Pancreas (tissue), 10 donors: ENCODE data around the gene ARSK. TPM values are rescaled to one million over a fixed set of nuclear protein-coding genes. Genes with fewer than 3 reads are reported as not detected.

Experiments used
- ATAC-seq, 4 donors: fragments of 200-7000 bp; cut with Tn5 transposase; one replicate each; pipeline versions ENCODE4 v1.8.0 to v1.9.1; 2020; ENCODE audit warnings: mild to moderate bottlenecking in 4 of 4, moderate library complexity in 4 of 4
- DNase-seq, 6 donors: peaks; one replicate each; pipeline ENCODE4 v3.0.0-alpha.2; 2020
- FAIRE-seq: peaks from 2 replicates; lab custom pipeline; 2012; peaks lifted over from hg19 to GRCh38; lab: Jason Lieb, UNC
- H3K27ac ChIP-seq, 4 donors: fragments of 200-600 bp; sonication (generic); 1 replicate in 3 of 4; 2 replicates in 1 of 4; pipeline versions ENCODE4 v1.5.0 to v1.8.0; 2020
- H3K27me3 ChIP-seq, 4 donors: fragments of 200-600 bp; one replicate each; pipeline ENCODE4 v1.8.0; 2021
- H3K36me3 ChIP-seq, 3 donors: fragments of 200-600 bp; sonication (generic) in 1 of 3; one replicate each; pipeline versions ENCODE4 v1.5.0 to v1.8.0; 2020 to 2021
- H3K4me1 ChIP-seq, 3 donors: fragments of 200-600 bp; one replicate each; pipeline ENCODE4 v1.8.0; 2021
- H3K4me3 ChIP-seq, 4 donors: fragments of 200-600 bp; sonication (generic) in 2 of 4; one replicate each; pipeline versions ENCODE4 v1.5.0 to v1.8.0; 2020 to 2021
- H3K9me3 ChIP-seq, 4 donors: fragments of 200-600 bp; one replicate each; pipeline ENCODE4 v1.8.0; 2021
- WGBS, 2 donors: extraction: QIAGEN DNeasy Blood & Tissue Kit; methylation state at CpG; one replicate each; pipeline ENCODE4 v1.1.7; 2013; 5-methylcytosine and 5-hydroxymethylcytosine counted together
- intact Hi-C, 3 donors: fragments of 100-400 bp; cut with DNase I; formaldehyde crosslinking; loops; one replicate each; pipeline versions ENCODE4 v1.11.1 to v1.14.2; 2022
- polyA plus RNA-seq, 2 donors: library from polyadenylated mRNA; stranded (reverse); fragments of 200-250 nt; gene quantifications; one replicate each; pipeline ENCODE4 v1.2.3, GENCODE V29; 2013
- total RNA-seq, 6 donors: library from RNA; stranded (reverse); fragmentation: NEBNext Ultra II Directional in 4 of 6; extraction: Animal tissue kit (Norgen Biotek cat#: 25700) in 4 of 6; gene quantifications; one replicate each; pipeline versions ENCODE4 v1.2.1 to v1.2.4, GENCODE V29; 2021 to 2023
- TF ChIP-seq, protein P1 (sequence below), 4 donors: fragments of 200-600 bp; sonication (generic) in 3 of 4; IDR thresholded peaks; one replicate each; pipeline versions ENCODE4 v1.5.0 to v1.8.0; 2021; ENCODE audit warnings: antibody characterized with exemption in 4 of 4
- donor health status: healthy with polysubstance abuse.
- donor health status: DM: no; HTN: no; CAD: no; lungs with moderate emphysema.
- donor health status: DM: no; HTN: no; CAD: no.
- donor health status: control.
- donor health status: control.
- donor health status: Bipolar disorder and iron deficiency.
- donor health status: DM: yes; HTN: yes; CAD: no.
- donor health status: DM: no; HTN: no; CAD: no.
- donor health status: DM: no; HTN: no; CAD: no.
- donor health status: DM: yes; HTN: yes; CAD: no.

Gene ARSK
- total and polyA plus RNA-seq, 8 donors = 1.3 to 3.9 (median 3.2) TPM

DNA sequence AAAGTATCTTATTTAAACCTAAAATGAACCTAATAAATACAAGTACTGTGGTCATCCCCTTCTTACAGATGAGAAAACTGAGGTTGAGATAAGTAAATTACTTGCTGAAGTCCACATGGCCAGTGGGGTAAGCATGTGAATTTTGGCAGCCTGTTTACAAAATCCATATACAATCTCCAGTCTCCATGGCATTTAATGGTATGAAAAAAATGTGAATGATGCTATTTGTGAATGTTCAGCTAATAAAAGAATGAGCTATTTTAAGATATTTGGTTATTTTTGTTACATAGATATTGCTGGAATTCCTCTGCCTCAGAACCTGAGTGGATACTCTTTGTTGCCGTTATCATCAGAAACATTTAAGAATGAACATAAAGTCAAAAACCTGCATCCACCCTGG is 45.7 kb downstream of the ARSK start:
- ATAC-seq = no peak

DNA sequence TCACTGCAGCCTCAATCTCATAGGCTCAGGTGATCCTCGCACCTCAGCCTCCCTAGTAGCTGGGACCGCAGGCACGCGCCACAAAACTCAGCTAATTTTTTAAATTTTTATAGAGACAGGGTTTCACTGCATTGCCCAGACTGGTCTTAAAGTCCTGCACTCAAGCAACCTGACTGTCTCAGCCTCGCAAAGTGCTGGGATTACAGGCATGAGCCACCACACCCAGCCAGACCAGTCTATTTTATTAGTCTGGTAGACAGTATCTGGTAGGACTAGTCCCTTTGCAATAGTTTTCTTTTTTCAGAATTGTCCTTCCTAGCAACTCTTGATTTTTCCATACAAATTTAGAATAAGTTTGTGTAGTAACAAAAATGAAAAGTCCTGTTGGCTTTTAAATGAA is 50.9 kb downstream of the ARSK start:
- no peaks in the 10 kb centered on the region for H3K4me1 ChIP-seq
- 98 to 99% methylated on average over 5 of the region's 5 CpGs for WGBS, 2 donors
- H3K27me3 ChIP-seq = no peaks in the 10 kb centered on the region
- intact Hi-C loops = no loop called here
- no peak overlapping the region for H3K27ac ChIP-seq
- TF ChIP-seq, protein P1, sequence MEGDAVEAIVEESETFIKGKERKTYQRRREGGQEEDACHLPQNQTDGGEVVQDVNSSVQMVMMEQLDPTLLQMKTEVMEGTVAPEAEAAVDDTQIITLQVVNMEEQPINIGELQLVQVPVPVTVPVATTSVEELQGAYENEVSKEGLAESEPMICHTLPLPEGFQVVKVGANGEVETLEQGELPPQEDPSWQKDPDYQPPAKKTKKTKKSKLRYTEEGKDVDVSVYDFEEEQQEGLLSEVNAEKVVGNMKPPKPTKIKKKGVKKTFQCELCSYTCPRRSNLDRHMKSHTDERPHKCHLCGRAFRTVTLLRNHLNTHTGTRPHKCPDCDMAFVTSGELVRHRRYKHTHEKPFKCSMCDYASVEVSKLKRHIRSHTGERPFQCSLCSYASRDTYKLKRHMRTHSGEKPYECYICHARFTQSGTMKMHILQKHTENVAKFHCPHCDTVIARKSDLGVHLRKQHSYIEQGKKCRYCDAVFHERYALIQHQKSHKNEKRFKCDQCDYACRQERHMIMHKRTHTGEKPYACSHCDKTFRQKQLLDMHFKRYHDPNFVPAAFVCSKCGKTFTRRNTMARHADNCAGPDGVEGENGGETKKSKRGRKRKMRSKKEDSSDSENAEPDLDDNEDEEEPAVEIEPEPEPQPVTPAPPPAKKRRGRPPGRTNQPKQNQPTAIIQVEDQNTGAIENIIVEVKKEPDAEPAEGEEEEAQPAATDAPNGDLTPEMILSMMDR (IDR thresholded peaks at IDR 0.05) = no peak
- FAIRE-seq (no peak), DNase-seq (no peak), ATAC-seq (no peak)
- H3K9me3 ChIP-seq = no peaks in the 10 kb centered on the region
- H3K4me3 ChIP-seq = no peak overlapping the region
- H3K36me3 ChIP-seq = no peaks in the 10 kb centered on the region

More for the DNA sequence above, 45.7 kb downstream of the ARSK start:
- Histone ChIP-seq H3K36me3 (no peaks in the 10 kb centered on the region), H3K9me3 (no peaks in the 10 kb centered on the region), H3K27ac (no peak overlapping the region), H3K27me3 (no peaks in the 10 kb centered on the region), H3K4me3 (no peak overlapping the region), H3K4me1 (no peaks in the 10 kb centered on the region)
- TF ChIP-seq, protein P1 (IDR thresholded peaks at IDR 0.05) = no peak
- WGBS, 2 donors = 94 to 100% methylated on average over 1 of the region's 1 CpG
- intact Hi-C loops = no loop called here
- FAIRE-seq (no peak), DNase-seq (no peak)

DNA sequence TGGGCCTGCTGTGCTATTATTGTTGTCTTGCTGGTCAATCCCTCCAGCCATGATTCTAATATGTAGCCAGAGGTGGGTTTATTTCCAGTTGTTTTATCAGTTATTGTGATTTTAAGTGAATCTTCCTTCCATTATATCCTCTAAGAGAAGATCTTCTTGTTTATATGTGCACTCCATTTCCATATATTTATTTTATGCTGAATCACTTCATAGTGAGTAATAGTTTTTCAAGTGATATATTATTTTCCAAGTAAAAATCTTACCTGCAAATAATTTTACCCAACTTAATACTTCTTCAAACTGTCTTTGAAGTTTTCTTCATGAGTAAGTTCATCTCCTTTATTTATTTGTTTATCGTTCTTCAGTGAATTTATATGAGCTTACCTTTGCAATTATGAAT is 51.5 kb downstream of the ARSK start:
- Histone ChIP-seq H3K9me3 (no peaks in the 10 kb centered on the region), H3K4me1 (no peaks in the 10 kb centered on the region), H3K27ac (no peak overlapping the region), H3K4me3 (no peak overlapping the region), H3K36me3 (no peaks in the 10 kb centered on the region), H3K27me3 (no peaks in the 10 kb centered on the region)
- 93 to 98% methylated on average over 1 of the region's 1 CpG for WGBS, 2 donors
- intact Hi-C loops = no loop called here
- FAIRE-seq (peak; percentile 26), DNase-seq (no peak), ATAC-seq (no peak)
- TF ChIP-seq, protein P1 (IDR thresholded peaks at IDR 0.05) = no peak

DNA sequence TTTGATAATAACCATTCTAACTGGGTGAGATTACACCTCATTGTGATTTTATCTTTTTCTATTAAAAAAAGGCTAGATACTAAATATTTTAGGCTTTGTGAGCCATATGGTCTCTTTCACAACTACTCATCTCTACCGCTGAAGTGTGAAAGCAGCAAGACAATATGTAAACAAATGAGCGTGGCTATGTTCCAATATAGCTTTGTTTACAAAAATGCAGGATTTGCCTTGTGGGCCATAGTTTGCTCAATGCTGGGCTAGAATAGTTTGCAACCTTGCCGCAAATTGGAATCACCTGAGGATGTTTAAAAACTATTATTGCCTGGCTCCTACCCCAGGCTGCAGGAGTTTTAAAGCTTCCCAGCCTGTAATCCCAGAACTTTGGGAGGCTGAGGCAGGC is 54.8 kb downstream of the ARSK start:
- DNase-seq (no peak), FAIRE-seq (no peak), ATAC-seq (peak in 1 of 4 donors; percentile 45)
- H3K9me3 ChIP-seq = no peaks in the 10 kb centered on the region
- no peak overlapping the region for H3K4me3 ChIP-seq
- 18 to 21% methylated on average over 3 of the region's 3 CpGs for WGBS, 2 donors
- TF ChIP-seq, protein P1 (IDR thresholded peaks at IDR 0.05) = no peak
- H3K27ac ChIP-seq = no peak overlapping the region
- no peaks in the 10 kb centered on the region for H3K4me1 ChIP-seq
- intact Hi-C loops = loop anchor here in 1 of 3 donors (10.0 kb wide), 1 partner anchor 45 kb away; no protein-coding TSS in a partner anchor
- H3K27me3 ChIP-seq = no peaks in the 10 kb centered on the region
- H3K36me3 ChIP-seq = no peaks in the 10 kb centered on the region

DNA sequence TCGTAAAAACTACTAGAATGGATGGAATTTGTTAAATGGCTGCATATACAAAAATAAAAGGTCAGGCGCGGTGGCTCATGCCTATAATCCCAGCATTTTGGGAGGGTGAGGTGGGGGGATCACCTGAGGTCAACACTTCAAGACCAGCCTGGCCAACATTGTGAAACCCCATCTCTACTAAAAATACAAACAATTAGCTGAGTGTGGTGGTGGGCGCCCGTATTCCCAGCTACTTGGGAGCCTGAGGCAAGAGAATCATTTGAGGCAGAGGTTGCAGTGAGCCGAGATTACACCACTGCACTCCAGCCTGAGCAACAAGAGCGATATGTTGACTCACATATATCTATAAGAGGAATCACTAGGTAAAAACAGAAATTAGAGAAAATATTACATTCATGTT is 55.6 kb downstream of the ARSK start:
- no peak overlapping the region for H3K4me3 ChIP-seq
- ATAC-seq (no peak), DNase-seq (no peak), FAIRE-seq (no peak)
- no peaks in the 10 kb centered on the region for H3K27me3 ChIP-seq
- intact Hi-C loops = loop anchor here in 1 of 3 donors (10.0 kb wide), 1 partner anchor 46 kb away; no protein-coding TSS in a partner anchor
- WGBS, 2 donors = 96% methylated on average over 7 of the region's 7 CpGs
- H3K36me3 ChIP-seq = no peaks in the 10 kb centered on the region
- H3K27ac ChIP-seq = no peak overlapping the region
- H3K9me3 ChIP-seq = no peaks in the 10 kb centered on the region
- H3K4me1 ChIP-seq = no peaks in the 10 kb centered on the region
- TF ChIP-seq, protein P1 (IDR thresholded peaks at IDR 0.05) = no peak
